GM23338 (cell line): ENCODE data around the gene MAPK4. TPM values are rescaled to one million over a fixed set of nuclear protein-coding genes. Genes with fewer than 3 reads are reported as not detected.

ENCODE experiments used
- ATAC-seq: fragments of 200-7000 bp; cut with Tn5 transposase; 3 replicates; pipeline ENCODE4 v1.9.1; 2020
- DNase-seq: peaks from one replicate; pipeline ENCODE4 v3.0.0-alpha.2; 2015; ENCODE audit warnings: low spot score
- H2AFZ ChIP-seq: fragments of 200-600 bp; sonication (generic); 2 replicates; pipeline ENCODE4 v1.8.0; 2016; ENCODE audit warnings: antibody characterized with exemption, mild to moderate bottlenecking, moderate library complexity
- H3F3A ChIP-seq: fragments of 200-600 bp; sonication (generic); replicated peaks from 2 replicates; pipeline ENCODE4 v1.8.0; 2017; ENCODE audit warnings: antibody characterized with exemption, mixed run types, low read depth
- H3K27ac ChIP-seq: fragments of 200-600 bp; sonication (generic); 2 replicates; pipeline ENCODE4 v1.6.1; 2016; ENCODE audit warnings: low read depth
- H3K27me3 ChIP-seq: fragments of 200-600 bp; sonication (generic); 2 replicates; pipeline ENCODE4 v1.8.0; 2016; ENCODE audit warnings: mild to moderate bottlenecking, mixed run types, moderate library complexity; ENCODE audit not compliant: insufficient read depth
- H3K36me3 ChIP-seq: fragments of 200-600 bp; sonication (generic); 2 replicates; pipeline ENCODE4 v1.8.0; 2016; ENCODE audit warnings: mild to moderate bottlenecking; ENCODE audit not compliant: insufficient read depth
- H3K4me1 ChIP-seq: fragments of 200-600 bp; sonication (generic); 2 replicates; pipeline ENCODE4 v1.8.0; 2016; ENCODE audit warnings: mild to moderate bottlenecking, moderate library complexity; ENCODE audit not compliant: insufficient read depth
- H3K4me2 ChIP-seq: fragments of 200-600 bp; sonication (generic); 2 replicates; pipeline ENCODE4 v1.7.1; 2017; ENCODE audit warnings: mixed run types
- H3K4me3 ChIP-seq: fragments of 200-600 bp; sonication (generic); 2 replicates; pipeline ENCODE4 v1.6.1; 2016; ENCODE audit warnings: mixed run types
- H3K79me2 ChIP-seq: fragments of 200-600 bp; sonication (generic); replicated peaks from 2 replicates; pipeline ENCODE4 v1.8.0; 2017; ENCODE audit warnings: mild to moderate bottlenecking; ENCODE audit not compliant: insufficient read depth
- H3K9me2 ChIP-seq: fragments of 200-600 bp; sonication (generic); 2 replicates; pipeline ENCODE4 v1.8.0; 2017; ENCODE audit not compliant: insufficient read depth
- H4K20me1 ChIP-seq: fragments of 200-600 bp; sonication (generic); replicated peaks from 2 replicates; pipeline ENCODE4 v1.8.0; 2017; ENCODE audit warnings: mild to moderate bottlenecking; ENCODE audit not compliant: insufficient read depth
- H3K27ac Mint-ChIP-seq: 2 replicates; pipeline ENCODE4 v1.8.0; 2020; ENCODE audit warnings: inconsistent platforms, mild to moderate bottlenecking, moderate library complexity, mixed read lengths
- H3K27me3 Mint-ChIP-seq: 3 replicates; pipeline ENCODE4 v1.8.0; 2022; ENCODE audit warnings: low read depth, mild to moderate bottlenecking, moderate library complexity, mixed read lengths, inconsistent platforms; ENCODE audit not compliant: insufficient read depth, poor library complexity
- H3K36me3 Mint-ChIP-seq: 3 replicates; pipeline ENCODE4 v1.8.0; 2021; ENCODE audit warnings: low read depth, mild to moderate bottlenecking, inconsistent platforms, moderate library complexity, mixed read lengths
- H3K4me1 Mint-ChIP-seq: 3 replicates; pipeline ENCODE4 v1.8.0; 2020; ENCODE audit warnings: mild to moderate bottlenecking, inconsistent platforms, mixed read lengths
- H3K4me3 Mint-ChIP-seq: 3 replicates; pipeline ENCODE4 v1.8.0; 2021; ENCODE audit warnings: moderate library complexity, mild to moderate bottlenecking, inconsistent platforms, mixed read lengths
- H3K9me3 Mint-ChIP-seq: 3 replicates; pipeline ENCODE4 v1.8.0; 2020; ENCODE audit warnings: moderate library complexity, mild to moderate bottlenecking, inconsistent platforms, mixed read lengths
- CREB1 ChIP-seq: fragments of 250-450 bp; sonication (Bioruptor Pico); IDR thresholded peaks from 2 replicates; pipeline ENCODE4 v1.5.0; 2020; ENCODE audit warnings: low read depth, mild to moderate bottlenecking, moderate library complexity
- ETS1 ChIP-seq: IDR thresholded peaks from 2 replicates; pipeline ENCODE4 v1.6.1; 2016; ENCODE audit warnings: antibody characterized with exemption
- EZH2phosphoT487 ChIP-seq: fragments of 200-600 bp; sonication (generic); IDR thresholded peaks from one replicate; pipeline ENCODE4 v1.8.1; 2018; ENCODE audit warnings: antibody characterized with exemption; ENCODE audit not compliant: unreplicated experiment
- JUNB ChIP-seq: IDR thresholded peaks from one replicate; pipeline ENCODE4 v1.6.1; 2016; ENCODE audit warnings: antibody characterized with exemption; ENCODE audit not compliant: unreplicated experiment
- NANOG ChIP-seq: IDR thresholded peaks from 2 replicates; pipeline ENCODE4 v1.6.1; 2016; ENCODE audit warnings: antibody characterized with exemption, borderline replicate concordance
- ZNF114 ChIP-seq: fragments of 250-450 bp; sonication (Bioruptor Pico); IDR thresholded peaks from 2 replicates; pipeline ENCODE4 v1.5.0; 2020; ENCODE audit warnings: mild to moderate bottlenecking, moderate library complexity
- ZNF331 ChIP-seq: fragments of 250-450 bp; sonication (Bioruptor Pico); IDR thresholded peaks from 2 replicates; pipeline ENCODE4 v1.5.0; 2020; ENCODE audit warnings: low read depth, mild to moderate bottlenecking, moderate library complexity
- ZNF462 ChIP-seq: fragments of 250-450 bp; sonication (Bioruptor Pico); IDR thresholded peaks from 2 replicates; pipeline ENCODE4 v1.5.0; 2020; ENCODE audit warnings: mild to moderate bottlenecking, moderate library complexity
- polyA plus RNA-seq: library from polyadenylated mRNA; unstranded; fragments of >200 nt; fragmentation: Nextera tagmentation; extraction: Ambion mirVana; gene quantifications from 2 replicates; pipeline ENCODE4 v1.2.1, GENCODE V29; 2016
- total RNA-seq: library from RNA; depleted of rRNA; stranded (reverse); fragments of >200 nt; shearing (Covaris generic); gene quantifications from 2 replicates; pipeline ENCODE4 v1.2.3, GENCODE V29; 2014

The MAPK4 gene
- total and polyA plus RNA-seq, 2 experiments from 2014 or later, result 1.3 to 4.4 TPM

DNA sequence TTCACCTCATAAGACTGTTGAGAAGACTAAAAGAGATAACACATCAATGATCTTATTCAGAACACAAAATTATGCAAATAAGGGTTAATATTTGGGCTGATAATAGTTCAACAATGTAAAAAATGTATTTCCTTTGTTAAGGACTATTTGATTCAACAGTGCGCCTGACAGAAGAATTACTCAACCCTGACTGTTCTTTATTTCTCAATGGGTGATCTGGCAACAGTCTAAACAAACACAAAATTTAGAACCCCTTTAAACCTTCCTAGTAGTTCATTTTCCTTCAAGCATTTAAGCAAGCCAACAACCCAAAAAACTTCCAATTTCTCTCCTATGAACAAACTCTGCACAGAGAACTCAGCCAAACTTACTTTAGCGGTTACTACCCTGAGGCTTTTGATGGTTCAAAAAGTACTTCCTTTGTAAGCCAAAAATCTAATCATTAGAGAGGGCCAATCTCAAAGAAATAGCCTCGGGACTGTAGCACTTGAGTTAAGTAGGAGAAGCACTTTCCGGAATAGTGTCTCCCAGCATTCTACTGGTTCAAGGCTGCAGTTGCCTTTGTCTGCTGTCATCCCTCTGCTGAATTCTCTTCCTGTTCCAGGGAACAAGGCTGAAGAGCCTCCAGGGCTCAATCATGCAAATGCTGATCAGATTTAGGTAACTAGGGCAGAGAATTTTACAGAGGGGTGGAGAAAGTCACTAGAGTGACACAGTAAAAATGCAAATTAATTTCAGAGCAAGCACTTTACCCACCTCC is 40.9 kb upstream of the MAPK4 start (continued):
- TF ChIP-seq ZNF462 (CRISPR knock-in tag), result no peak
- no peak for TF ChIP-seq NANOG
- no peak for TF ChIP-seq ETS1
- TF ChIP-seq JUNB, result no peak
- TF ChIP-seq ZNF331 (CRISPR knock-in tag), result no peak

- H3K27ac ChIP-seq, result no peak overlapping the region
- peak; percentile 3 for DNase-seq
- ATAC-seq, result peak; percentile 48
- Mint-ChIP-seq H3K27ac (no peak overlapping the region), H3K36me3 (no peaks in the 10 kb centered on the region), H3K9me3 (no peaks in the 10 kb centered on the region), H3K4me3 (no peak overlapping the region), H3K27me3 (peaks cover 7% of the 10 kb centered on the region), H3K4me1 (peaks cover 11% of the 10 kb centered on the region; the same call in 2 of the 3 replicates)
- TF ChIP-seq JUNB, result no peak
- TF ChIP-seq NANOG, result no peak
- TF ChIP-seq EZH2phosphoT487, result no peak
- no peak for TF ChIP-seq CREB1 (CRISPR knock-in tag)
- TF ChIP-seq ZNF114 (CRISPR knock-in tag), result no peak
- no peaks in the 10 kb centered on the region for H3K27me3 ChIP-seq
- H3K79me2 ChIP-seq, result no peaks in the 10 kb centered on the region
- H3K4me3 ChIP-seq, result no peak overlapping the region
- no peaks in the 10 kb centered on the region for H4K20me1 ChIP-seq
- H3F3A ChIP-seq, result no peaks in the 10 kb centered on the region
- H3K4me1 ChIP-seq, result no peaks in the 10 kb centered on the region
- H2AFZ ChIP-seq, result no peak overlapping the region
- H3K9me2 ChIP-seq, result 0 out of 2 replicates have a peak, but pooled peaks cover 3% of the 10 kb centered on the region
- H3K36me3 ChIP-seq, result no peaks in the 10 kb centered on the region
- H3K4me2 ChIP-seq, result no peak overlapping the region
These were observed 36.7 kb upstream of the MAPK4 start for GRCh38 chr18:50523165-50523564.
